OCI-LY1 (cell line): ENCODE results near the gene CHI3L1.

Source experiments
- H2AFZ ChIP-seq: fragments of 200-600 bp; sonication (generic), shearing (Covaris generic); 2 replicates; pipeline ENCODE4 v1.6.0; 2014; ENCODE audit warnings: antibody characterized with exemption, mild to moderate bottlenecking, low read length
- H3F3A ChIP-seq: fragments of 200-600 bp; sonication (generic), shearing (Covaris generic); 2 replicates; pipeline ENCODE4 v1.6.0; 2014; ENCODE audit warnings: mild to moderate bottlenecking, antibody characterized with exemption, low read length, moderate library complexity; ENCODE audit not compliant: insufficient read depth
- H3K27ac ChIP-seq: fragments of 200-600 bp; sonication (generic); 2 replicates; pipeline ENCODE4 v1.5.1; 2014; ENCODE audit warnings: low read length, mixed run types, mild to moderate bottlenecking, low read depth; ENCODE audit not compliant: poor library complexity, severe bottlenecking
- H3K27me3 ChIP-seq: fragments of 200-600 bp; sonication (generic); 2 replicates; pipeline ENCODE4 v1.6.0; 2014; ENCODE audit warnings: antibody characterized with exemption, mild to moderate bottlenecking, low read length, moderate library complexity; ENCODE audit not compliant: insufficient read depth
- H3K36me3 ChIP-seq: fragments of 200-600 bp; sonication (generic); 2 replicates; pipeline ENCODE4 v1.6.1; 2014; ENCODE audit warnings: mild to moderate bottlenecking, antibody characterized with exemption, low read length, moderate library complexity, mixed read lengths; ENCODE audit not compliant: insufficient read depth
- H3K4me1 ChIP-seq: fragments of 200-600 bp; sonication (generic); 2 replicates; pipeline ENCODE4 v1.5.1; 2014; ENCODE audit warnings: mild to moderate bottlenecking, low read length, moderate library complexity; ENCODE audit not compliant: insufficient read depth, severe bottlenecking
- H3K4me2 ChIP-seq: fragments of 200-600 bp; sonication (generic), shearing (Covaris generic); 2 replicates; pipeline ENCODE4 v1.6.1; 2014; ENCODE audit warnings: low read length
- H3K4me3 ChIP-seq: fragments of 200-600 bp; sonication (generic); 2 replicates; pipeline ENCODE4 v1.5.1; 2014; ENCODE audit warnings: low read length, low read depth, mild to moderate bottlenecking, mixed read lengths; ENCODE audit not compliant: poor library complexity, severe bottlenecking
- H3K79me2 ChIP-seq: fragments of 200-600 bp; shearing (Covaris generic); 2 replicates; pipeline ENCODE4 v1.6.1; 2016; ENCODE audit warnings: mixed run types, low read length, mixed read lengths; ENCODE audit not compliant: insufficient read depth
- H3K9ac ChIP-seq: fragments of 200-600 bp; sonication (generic), shearing (Covaris generic); 2 replicates; pipeline ENCODE4 v1.6.1; 2014; ENCODE audit warnings: mild to moderate bottlenecking, low read length, mixed read lengths
- H3K9me2 ChIP-seq: fragments of 200-600 bp; sonication (generic), shearing (Covaris generic); 2 replicates; pipeline ENCODE4 v1.6.1; 2014; ENCODE audit warnings: low read depth, mild to moderate bottlenecking, low read length, mixed read lengths
- H3K9me3 ChIP-seq: fragments of 200-600 bp; shearing (Covaris generic); 2 replicates; pipeline ENCODE4 v1.6.1; 2014; ENCODE audit warnings: low read length, mixed read lengths
- H4K20me1 ChIP-seq: fragments of 200-600 bp; sonication (generic), shearing (Covaris generic); 2 replicates; pipeline ENCODE4 v1.6.0; 2016; ENCODE audit warnings: mild to moderate bottlenecking, low read length; ENCODE audit not compliant: insufficient read depth
- EZH2 ChIP-seq: fragments of 200-600 bp; sonication (generic), shearing (Covaris generic); IDR thresholded peaks from 2 replicates; pipeline ENCODE4 v1.8.0; 2017; ENCODE audit warnings: borderline replicate concordance, mixed run types, mild to moderate bottlenecking, antibody characterized with exemption, low read length, moderate library complexity, mixed read lengths
- TF ChIP-seq, protein P1 (sequence below): fragments of 200-600 bp; sonication (generic), shearing (Covaris generic); IDR thresholded peaks from 2 replicates; pipeline ENCODE4 v1.5.1; 2017; ENCODE audit warnings: mild to moderate bottlenecking, antibody characterized with exemption, low read length, moderate library complexity, mixed read lengths

The CHI3L1 gene

DNA sequence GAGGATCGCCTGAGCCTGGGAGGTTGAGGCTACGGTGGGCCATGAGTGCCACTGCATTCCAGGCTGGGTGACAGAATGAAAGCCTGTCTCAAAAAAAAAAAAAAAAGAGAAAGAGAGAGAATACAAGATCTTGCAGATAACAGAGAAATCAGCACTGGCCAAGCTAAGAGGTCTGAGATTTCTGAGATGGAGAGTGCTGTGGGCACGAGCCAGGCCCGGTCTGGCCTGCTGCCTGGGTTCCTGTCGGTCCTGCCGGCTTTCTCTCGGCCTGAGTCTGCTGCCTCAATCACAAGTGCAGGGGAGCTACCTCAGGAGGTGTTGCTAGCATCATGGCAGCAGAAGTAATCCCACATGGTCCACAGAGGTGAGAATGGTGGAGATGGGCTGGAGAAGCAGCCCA is 40.0 kb downstream of the CHI3L1 start:
- Histone ChIP-seq H3K4me3 (no peak overlapping the region), H4K20me1 (no peaks in the 10 kb centered on the region), H3F3A (no peaks in the 10 kb centered on the region), H3K9me2 (no peaks in the 10 kb centered on the region), H3K27ac (no peak overlapping the region), H3K4me1 (no peaks in the 10 kb centered on the region), H3K4me2 (no peak overlapping the region), H3K9ac (no peak overlapping the region), H3K9me3 (no peaks in the 10 kb centered on the region), H3K36me3 (no peaks in the 10 kb centered on the region), H2AFZ (no peak overlapping the region), H3K27me3 (peaks cover 11% of the 10 kb centered on the region; the same call in 1 of the 2 replicates), H3K79me2 (no peaks in the 10 kb centered on the region)
- no peak for TF ChIP-seq EZH2
- TF ChIP-seq, protein P1, sequence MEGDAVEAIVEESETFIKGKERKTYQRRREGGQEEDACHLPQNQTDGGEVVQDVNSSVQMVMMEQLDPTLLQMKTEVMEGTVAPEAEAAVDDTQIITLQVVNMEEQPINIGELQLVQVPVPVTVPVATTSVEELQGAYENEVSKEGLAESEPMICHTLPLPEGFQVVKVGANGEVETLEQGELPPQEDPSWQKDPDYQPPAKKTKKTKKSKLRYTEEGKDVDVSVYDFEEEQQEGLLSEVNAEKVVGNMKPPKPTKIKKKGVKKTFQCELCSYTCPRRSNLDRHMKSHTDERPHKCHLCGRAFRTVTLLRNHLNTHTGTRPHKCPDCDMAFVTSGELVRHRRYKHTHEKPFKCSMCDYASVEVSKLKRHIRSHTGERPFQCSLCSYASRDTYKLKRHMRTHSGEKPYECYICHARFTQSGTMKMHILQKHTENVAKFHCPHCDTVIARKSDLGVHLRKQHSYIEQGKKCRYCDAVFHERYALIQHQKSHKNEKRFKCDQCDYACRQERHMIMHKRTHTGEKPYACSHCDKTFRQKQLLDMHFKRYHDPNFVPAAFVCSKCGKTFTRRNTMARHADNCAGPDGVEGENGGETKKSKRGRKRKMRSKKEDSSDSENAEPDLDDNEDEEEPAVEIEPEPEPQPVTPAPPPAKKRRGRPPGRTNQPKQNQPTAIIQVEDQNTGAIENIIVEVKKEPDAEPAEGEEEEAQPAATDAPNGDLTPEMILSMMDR = no peak

GRCh38 chr1:203146042-203146369 is 40.5 kb downstream of the CHI3L1 start:
- TF ChIP-seq EZH2 = no peak
- TF ChIP-seq, protein P1 = no peak
- Histone ChIP-seq H3K27me3 (peaks cover 11% of the 10 kb centered on the region; the same call in 1 of the 2 replicates), H3K27ac (no peak overlapping the region), H3K4me2 (no peak overlapping the region), H4K20me1 (no peaks in the 10 kb centered on the region), H3K9me3 (no peaks in the 10 kb centered on the region), H3K4me3 (no peak overlapping the region), H3K36me3 (no peaks in the 10 kb centered on the region), H3K9me2 (no peaks in the 10 kb centered on the region), H3K79me2 (no peaks in the 10 kb centered on the region), H3K4me1 (no peaks in the 10 kb centered on the region), H3K9ac (no peak overlapping the region), H3F3A (no peaks in the 10 kb centered on the region), H2AFZ (no peak overlapping the region)

- H3K9me2 ChIP-seq = no peaks in the 10 kb centered on the region
- H3K9me3 ChIP-seq = no peaks in the 10 kb centered on the region
- H3K27me3 ChIP-seq = peaks cover 11% of the 10 kb centered on the region; the same call in 1 of the 2 replicates
- no peak overlapping the region for H3K4me3 ChIP-seq
- no peak for TF ChIP-seq EZH2
- TF ChIP-seq, protein P1 = no peak
- no peaks in the 10 kb centered on the region for H3F3A ChIP-seq
- no peak overlapping the region for H3K27ac ChIP-seq
- no peaks in the 10 kb centered on the region for H3K36me3 ChIP-seq
- H3K79me2 ChIP-seq = no peaks in the 10 kb centered on the region
- H3K9ac ChIP-seq = no peak overlapping the region
- H3K4me1 ChIP-seq = no peaks in the 10 kb centered on the region
- H3K4me2 ChIP-seq = no peak overlapping the region
- no peak overlapping the region for H2AFZ ChIP-seq
- no peaks in the 10 kb centered on the region for H4K20me1 ChIP-seq
Observed at GRCh38 chr1:203145321-203146041, 41.0 kb downstream of the CHI3L1 start.
